AG04449 (cell line): ENCODE data around the gene DOHH.
A peak's percentile ranks its signal among the peaks of the same experiment; 100 is the strongest.

Experiments used
- CTCF ChIA-PET: fragments of 350-600 bp; formaldehyde crosslinking; extraction: SDS; loops from one replicate; lab custom pipeline; 2021; ENCODE audit warnings: antibody characterized with exemption; lab: Yijun Ruan, JAX
- POLR2A ChIA-PET: fragments of 400-600, 350-600 bp; formaldehyde crosslinking; extraction: SDS; loops from one replicate; lab custom pipeline; 2020; ENCODE audit warnings: antibody characterized with exemption, inconsistent platforms; lab: Yijun Ruan, JAX
- DNase-seq: peaks from one replicate; pipeline ENCODE4 v3.0.0-alpha.2; 2010; ENCODE audit warnings: low read depth, low spot score
- H3K4me3 ChIP-seq: 2 replicates; pipeline ENCODE4 v1.5.1; 2011; ENCODE audit warnings: low read depth, mild to moderate bottlenecking, control low read depth, low read length
- TF ChIP-seq, protein P1 (sequence below): IDR thresholded peaks from one replicate; pipeline ENCODE4 v1.5.1; 2011; ENCODE audit warnings: mild to moderate bottlenecking, moderate library complexity, low read length, control low read depth, inconsistent platforms; ENCODE audit not compliant: insufficient read depth; ENCODE audit errors: missing control alignments

The DOHH gene

DNA sequence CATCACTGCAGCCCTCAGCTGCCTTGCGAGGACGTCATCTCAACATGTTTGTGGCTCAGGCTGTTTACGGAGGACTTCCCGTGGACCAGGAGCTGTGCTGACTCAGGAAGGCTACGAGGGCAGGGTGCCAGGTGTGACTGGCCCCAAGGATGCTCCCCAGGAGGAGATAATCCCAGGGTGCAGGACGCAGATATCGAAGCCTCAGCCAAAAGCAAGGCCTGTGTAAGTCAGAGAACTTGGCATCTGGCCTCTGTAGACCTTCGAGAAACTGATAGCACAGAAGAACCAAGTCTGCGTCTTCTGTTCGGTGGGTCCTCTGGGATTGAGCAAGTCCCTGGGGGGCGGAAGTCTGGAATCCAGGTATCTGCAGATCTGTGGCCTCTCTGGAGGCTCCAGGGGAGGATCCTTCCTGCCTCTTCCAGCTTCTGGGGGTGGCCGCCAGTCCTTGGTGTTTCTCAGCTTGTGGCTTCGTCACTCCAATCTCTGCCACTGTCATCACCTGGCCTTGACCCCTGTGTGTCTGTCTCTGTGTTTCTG is 2.6 kb upstream of the DOHH start:
- TF ChIP-seq, protein P1, sequence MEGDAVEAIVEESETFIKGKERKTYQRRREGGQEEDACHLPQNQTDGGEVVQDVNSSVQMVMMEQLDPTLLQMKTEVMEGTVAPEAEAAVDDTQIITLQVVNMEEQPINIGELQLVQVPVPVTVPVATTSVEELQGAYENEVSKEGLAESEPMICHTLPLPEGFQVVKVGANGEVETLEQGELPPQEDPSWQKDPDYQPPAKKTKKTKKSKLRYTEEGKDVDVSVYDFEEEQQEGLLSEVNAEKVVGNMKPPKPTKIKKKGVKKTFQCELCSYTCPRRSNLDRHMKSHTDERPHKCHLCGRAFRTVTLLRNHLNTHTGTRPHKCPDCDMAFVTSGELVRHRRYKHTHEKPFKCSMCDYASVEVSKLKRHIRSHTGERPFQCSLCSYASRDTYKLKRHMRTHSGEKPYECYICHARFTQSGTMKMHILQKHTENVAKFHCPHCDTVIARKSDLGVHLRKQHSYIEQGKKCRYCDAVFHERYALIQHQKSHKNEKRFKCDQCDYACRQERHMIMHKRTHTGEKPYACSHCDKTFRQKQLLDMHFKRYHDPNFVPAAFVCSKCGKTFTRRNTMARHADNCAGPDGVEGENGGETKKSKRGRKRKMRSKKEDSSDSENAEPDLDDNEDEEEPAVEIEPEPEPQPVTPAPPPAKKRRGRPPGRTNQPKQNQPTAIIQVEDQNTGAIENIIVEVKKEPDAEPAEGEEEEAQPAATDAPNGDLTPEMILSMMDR, result no peak
- no peak overlapping the region for H3K4me3 ChIP-seq
- CTCF ChIA-PET, result interaction anchor here (1.3 to 3.4 kb wide), 5 partner anchors 10 to 279 kb away, joined by 3 to 9 read pairs (median 4); no protein-coding TSS in a partner anchor
- no peak for DNase-seq
- POLR2A ChIA-PET, result no interaction called here

DNA sequence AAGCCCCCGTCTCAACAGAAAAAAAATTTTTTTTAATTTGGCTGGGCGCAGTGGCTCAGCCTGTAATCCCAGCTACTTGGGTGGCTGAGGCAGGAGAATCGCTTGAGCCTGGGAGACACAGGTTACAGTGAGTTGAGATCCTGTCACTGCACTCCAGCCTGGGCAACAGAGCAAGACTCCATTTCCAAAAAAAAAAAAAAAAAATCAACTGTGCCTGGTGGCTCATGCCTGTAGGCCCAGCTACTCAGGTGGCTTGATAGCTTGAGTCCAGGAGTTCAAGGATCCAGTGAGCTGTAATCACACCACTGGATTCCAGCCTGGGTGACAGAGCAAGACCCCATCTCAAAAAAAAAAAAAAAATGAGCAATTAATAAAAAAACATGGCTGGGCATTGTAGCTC is 1.3 kb upstream of the DOHH start:
- ChIA-PET POLR2A (no interaction called here), CTCF (interaction anchor here (1.1 to 1.7 kb wide), 3 partner anchors 12 to 197 kb away, joined by 3 to 6 read pairs (median 4); no protein-coding TSS in a partner anchor)
- H3K4me3 ChIP-seq, result no peak overlapping the region
- TF ChIP-seq, protein P1, result no peak
- DNase-seq, result no peak

GRCh38 chr19:3499738-3500428 is 591 bp downstream of the DOHH start:
- no peak for DNase-seq
- H3K4me3 ChIP-seq, result peak overlapping the region; percentile 90
- ChIA-PET CTCF (interaction anchor here (1.2 to 2.7 kb wide), 5 partner anchors 13 to 195 kb away, joined by 4 to 11 read pairs (median 8); no protein-coding TSS in a partner anchor), POLR2A (no interaction called here)
- TF ChIP-seq, protein P1, result no peak

DNA sequence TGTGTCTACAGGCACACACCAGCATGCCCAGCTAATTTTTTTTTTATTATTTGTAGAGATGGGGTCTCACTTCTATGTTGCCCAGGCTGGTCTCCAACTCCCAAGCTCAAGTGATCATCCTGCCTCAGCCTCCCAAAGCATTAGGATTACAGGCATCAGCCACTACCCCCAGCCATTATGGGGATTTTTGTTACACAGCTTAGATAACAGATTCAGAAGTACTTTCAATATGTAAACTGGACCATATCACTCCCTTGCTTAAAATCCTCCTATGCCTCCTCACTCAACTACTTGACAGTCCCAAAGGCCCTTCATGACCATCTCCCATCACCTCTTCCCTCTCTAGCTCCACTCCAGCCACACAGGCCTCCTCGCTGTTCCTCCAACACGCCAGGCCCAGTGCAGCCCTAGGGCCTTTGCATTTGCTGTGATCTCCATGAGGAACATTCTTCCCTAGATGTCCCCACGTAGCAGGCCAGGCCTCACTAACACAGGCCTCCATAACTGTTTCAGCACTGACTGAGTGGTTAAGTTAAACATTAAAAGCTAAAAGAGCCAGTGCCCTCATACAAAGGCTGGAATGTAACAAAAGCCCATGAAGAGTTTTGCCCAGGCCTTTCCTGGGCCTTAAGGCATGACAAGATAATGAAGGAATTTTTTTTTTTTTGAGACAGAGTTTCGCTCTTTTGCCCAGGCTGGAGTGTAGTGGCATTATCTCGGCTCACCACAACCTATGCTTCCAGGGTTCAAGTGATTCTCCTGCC is 2.5 kb downstream of the DOHH start:
- CTCF ChIA-PET, result interaction anchor here (1.0 to 2.2 kb wide), 6 partner anchors 10 to 193 kb away, joined by 3 to 10 read pairs (median 4); no protein-coding TSS in a partner anchor
- no peak overlapping the region for H3K4me3 ChIP-seq
- no peak for DNase-seq
- POLR2A ChIA-PET, result no interaction called here
- TF ChIP-seq, protein P1, result no peak

DNA sequence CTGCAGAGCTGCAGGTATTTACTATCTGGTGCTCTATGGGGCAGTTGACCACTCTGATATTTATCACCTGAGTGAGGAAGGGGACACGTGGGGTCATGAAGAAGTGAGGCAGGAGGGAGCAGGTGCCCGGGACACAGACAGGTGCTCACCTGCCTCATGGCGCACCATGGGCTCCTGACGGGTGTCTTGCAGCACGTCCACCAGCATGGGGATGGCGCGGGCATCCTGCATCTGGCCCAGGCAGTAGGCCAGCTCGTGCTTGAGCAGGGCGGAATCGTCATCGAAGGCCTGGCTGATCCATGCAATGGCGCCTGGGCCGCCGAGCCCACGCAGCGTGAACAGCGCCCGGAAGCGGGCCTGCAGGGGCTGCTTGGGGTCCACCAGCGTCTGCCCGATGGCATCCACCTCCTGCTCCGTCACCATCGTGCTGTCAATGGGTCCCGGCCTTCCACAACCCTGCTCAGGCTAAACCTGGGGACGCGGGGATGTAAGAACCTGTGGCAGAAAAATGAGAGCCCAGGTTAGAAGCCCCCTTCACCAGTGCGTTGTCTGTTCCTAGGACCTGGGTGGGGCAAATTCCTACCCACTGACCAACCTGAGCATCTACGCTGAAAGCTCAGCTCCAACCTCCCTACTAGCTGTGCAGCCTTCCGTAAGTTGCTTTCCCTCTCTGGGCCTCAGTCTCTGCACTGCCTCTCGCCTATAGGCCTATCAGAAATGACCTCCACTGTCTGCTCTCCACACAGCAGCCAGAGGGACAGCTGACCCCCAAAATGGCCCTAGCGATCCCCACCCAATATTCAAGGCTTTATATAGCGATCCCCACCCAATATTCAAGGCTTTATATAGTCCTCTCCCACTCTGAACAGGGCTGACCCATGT is 3.8 kb downstream of the DOHH start:
- TF ChIP-seq, protein P1, result no peak

More for the DNA sequence above, 3.8 kb downstream of the DOHH start:
- CTCF ChIA-PET, result interaction anchor here (1.5 to 1.8 kb wide), 2 partner anchors 17 to 24 kb away, joined by 4 to 6 read pairs; no protein-coding TSS in a partner anchor
- POLR2A ChIA-PET, result no interaction called here
- no peak overlapping the region for H3K4me3 ChIP-seq
- DNase-seq, result no peak
